Activated gamma-delta T cell (primary cell): ENCODE data around the gene EFCAB6.

Experiments
- DNase-seq: peaks from one replicate; lab custom pipeline; 2025; lab: John Stamatoyannopoulos, UW

Gene EFCAB6

GRCh38 chr22:43583501-43583900 is 228.6 kb downstream of the EFCAB6 start:
- no peak for DNase-seq

GRCh38 chr22:43582394-43582793 is 229.7 kb downstream of the EFCAB6 start:
- DNase-seq: no peak

- DNase-seq: no peak
Observed at GRCh38 chr22:43580271-43580750, 231.8 kb downstream of the EFCAB6 start.

- DNase-seq: no peak
Observed at GRCh38 chr22:43574738-43575137, 237.4 kb downstream of the EFCAB6 start.

- DNase-seq: no peak
Observed at GRCh38 chr22:43572710-43573109, 239.4 kb downstream of the EFCAB6 start.

- DNase-seq: no peak
Observed at GRCh38 chr22:43571181-43571580, 240.9 kb downstream of the EFCAB6 start.

GRCh38 chr22:43570531-43571165 is 241.5 kb downstream of the EFCAB6 start:
- DNase-seq: no peak

- DNase-seq: no peak
Observed at GRCh38 chr22:43569111-43569510, 243.0 kb downstream of the EFCAB6 start.

GRCh38 chr22:43567691-43568324 is 244.3 kb downstream of the EFCAB6 start:
- DNase-seq: no peak

- DNase-seq: no peak
Observed at GRCh38 chr22:43566561-43567332, 245.4 kb downstream of the EFCAB6 start.

- DNase-seq: no peak
Observed at GRCh38 chr22:43566021-43566420, 246.1 kb downstream of the EFCAB6 start.

GRCh38 chr22:43564859-43565258 is 247.2 kb downstream of the EFCAB6 start:
- DNase-seq: no peak

GRCh38 chr22:43563571-43563970 is 248.5 kb downstream of the EFCAB6 start:
- DNase-seq: no peak

GRCh38 chr22:43562843-43563242 is 249.3 kb downstream of the EFCAB6 start:
- no peak for DNase-seq

GRCh38 chr22:43561415-43562178 is 250.5 kb downstream of the EFCAB6 start:
- DNase-seq: no peak

GRCh38 chr22:43560651-43561050 is 251.5 kb downstream of the EFCAB6 start:
- DNase-seq: no peak

- no peak for DNase-seq
Observed at GRCh38 chr22:43555561-43556515, 256.3 kb downstream of the EFCAB6 start.

GRCh38 chr22:43554694-43555365 is 257.3 kb downstream of the EFCAB6 start:
- DNase-seq: no peak

GRCh38 chr22:43554259-43554636 is 257.9 kb downstream of the EFCAB6 start:
- no peak for DNase-seq

- DNase-seq: no peak
Observed at GRCh38 chr22:43553451-43554258, 258.4 kb downstream of the EFCAB6 start.
